Fibroblast of skin of back (primary cell): ENCODE results near the gene NTF4. TPM values are rescaled to one million over a fixed set of nuclear protein-coding genes. Genes with fewer than 3 reads are reported as not detected.
A peak's percentile ranks its signal among the peaks of the same experiment; 100 is the strongest.

Source experiments
- DNase-seq: peaks from one replicate; pipeline ENCODE4 v3.0.0-alpha.2; 2013
- polyA plus RNA-seq, 2 experiments: library from polyadenylated mRNA; unstranded; fragments of 120-200 nt; gene quantifications; one replicate each; pipeline ENCODE4 v1.2.1, GENCODE V29; 2013; ENCODE audit not compliant: insufficient read length in 2 of 2

NTF4 gene, protein sequence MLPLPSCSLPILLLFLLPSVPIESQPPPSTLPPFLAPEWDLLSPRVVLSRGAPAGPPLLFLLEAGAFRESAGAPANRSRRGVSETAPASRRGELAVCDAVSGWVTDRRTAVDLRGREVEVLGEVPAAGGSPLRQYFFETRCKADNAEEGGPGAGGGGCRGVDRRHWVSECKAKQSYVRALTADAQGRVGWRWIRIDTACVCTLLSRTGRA
- 1.3 TPM for polyA plus RNA-seq (2013, experiment 1 of 2; ENCODE audit: insufficient read length)
- 2.5 TPM for polyA plus RNA-seq (2013, experiment 2 of 2; ENCODE audit: insufficient read length)

DNA sequence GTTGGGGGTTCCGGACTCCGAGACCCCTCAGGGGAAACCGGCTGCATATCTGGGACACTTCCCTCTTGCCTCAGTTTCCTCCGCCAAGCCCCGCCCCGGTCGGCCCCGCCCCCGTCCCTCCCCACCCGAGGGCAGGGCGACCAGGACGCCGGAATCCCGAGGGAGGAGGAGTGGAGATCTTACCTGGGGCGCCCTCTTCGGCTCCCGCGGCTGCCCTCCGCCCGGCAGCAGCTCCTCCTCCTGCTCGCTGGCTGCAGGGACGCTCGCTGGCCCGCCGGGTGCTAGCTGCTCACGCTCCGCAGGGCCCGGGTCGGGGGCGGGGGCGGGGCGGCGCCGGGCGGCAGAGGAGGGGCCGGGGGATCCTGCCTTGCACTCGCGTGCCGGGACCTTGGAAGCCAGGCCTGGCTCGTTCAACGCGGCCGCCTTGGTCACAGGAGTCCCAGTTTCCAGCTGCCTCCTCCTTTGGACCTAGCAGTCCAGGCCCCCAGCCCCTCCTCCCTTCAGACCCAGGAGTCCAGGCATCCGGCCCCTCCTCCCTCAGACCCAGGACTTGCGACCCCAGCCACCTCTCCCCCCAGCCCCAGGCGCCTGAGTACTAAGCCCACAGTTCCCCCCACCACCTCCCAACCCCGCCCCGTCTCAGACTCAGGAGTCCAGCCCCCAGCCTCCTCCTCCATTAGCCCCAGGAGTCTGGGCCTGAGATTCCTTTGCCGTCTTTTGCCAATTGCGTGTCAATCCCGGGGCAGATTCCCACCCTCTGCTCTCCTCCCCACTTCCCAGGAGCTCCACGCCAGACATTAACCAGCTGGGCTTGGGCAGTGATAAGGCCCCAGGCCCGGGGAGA is at the start of gene NTF4:
Gene NTF4, minus strand, starts transcription at position 51 of the 844 bp plus-strand sequence. CDS start 2,821 bp downstream, outside the sequence.
- no peak for DNase-seq

DNA sequence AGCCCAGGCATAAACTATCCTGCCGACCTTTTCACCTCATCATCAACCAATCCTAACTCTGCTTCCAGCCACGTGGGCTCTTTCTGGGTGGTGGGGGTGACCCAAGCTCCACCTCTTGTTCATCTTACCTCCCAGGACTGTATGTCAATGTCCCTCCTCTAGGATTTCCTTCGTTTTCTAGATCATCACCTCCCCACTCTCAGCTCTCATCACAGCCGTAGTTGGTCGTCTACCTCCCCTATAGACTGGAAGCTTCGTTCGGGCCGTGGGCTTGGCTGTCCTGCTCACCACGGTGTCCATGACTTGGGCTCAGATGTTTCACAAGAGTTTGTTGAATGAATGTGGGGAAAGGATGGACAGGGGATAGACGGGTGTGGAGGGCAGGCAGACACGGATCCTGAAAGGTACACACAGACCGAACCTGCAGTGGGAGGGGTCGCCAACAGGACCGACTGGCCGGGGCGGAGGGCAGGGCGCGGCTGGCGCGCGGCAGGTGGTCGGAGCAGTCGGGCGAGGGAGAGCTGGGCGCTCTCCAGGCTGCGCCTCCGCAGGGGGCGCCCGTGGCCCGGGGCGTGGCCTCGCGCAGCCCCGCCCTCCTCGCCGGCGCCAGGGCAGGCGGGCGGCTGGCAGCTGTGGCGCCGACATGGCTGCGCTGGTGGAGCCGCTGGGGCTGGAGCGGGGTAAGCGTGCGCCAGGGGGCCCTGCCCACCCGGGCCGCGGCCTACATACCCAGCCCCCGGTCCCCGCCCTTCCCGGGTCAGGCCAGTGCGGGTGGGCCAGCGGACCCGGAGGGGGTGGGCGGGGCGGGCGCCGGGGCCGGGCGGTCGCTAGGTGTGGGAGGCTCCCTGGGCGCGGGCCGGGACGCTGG is 49.4 kb upstream of the NTF4 start, which contains the start of gene LIN7B:
Gene LIN7B, plus strand, starts transcription at position 609 of the 868 bp plus-strand sequence. Its CDS starts 35 bp downstream, at position 644.
- DNase-seq = peak; percentile 69

DNA sequence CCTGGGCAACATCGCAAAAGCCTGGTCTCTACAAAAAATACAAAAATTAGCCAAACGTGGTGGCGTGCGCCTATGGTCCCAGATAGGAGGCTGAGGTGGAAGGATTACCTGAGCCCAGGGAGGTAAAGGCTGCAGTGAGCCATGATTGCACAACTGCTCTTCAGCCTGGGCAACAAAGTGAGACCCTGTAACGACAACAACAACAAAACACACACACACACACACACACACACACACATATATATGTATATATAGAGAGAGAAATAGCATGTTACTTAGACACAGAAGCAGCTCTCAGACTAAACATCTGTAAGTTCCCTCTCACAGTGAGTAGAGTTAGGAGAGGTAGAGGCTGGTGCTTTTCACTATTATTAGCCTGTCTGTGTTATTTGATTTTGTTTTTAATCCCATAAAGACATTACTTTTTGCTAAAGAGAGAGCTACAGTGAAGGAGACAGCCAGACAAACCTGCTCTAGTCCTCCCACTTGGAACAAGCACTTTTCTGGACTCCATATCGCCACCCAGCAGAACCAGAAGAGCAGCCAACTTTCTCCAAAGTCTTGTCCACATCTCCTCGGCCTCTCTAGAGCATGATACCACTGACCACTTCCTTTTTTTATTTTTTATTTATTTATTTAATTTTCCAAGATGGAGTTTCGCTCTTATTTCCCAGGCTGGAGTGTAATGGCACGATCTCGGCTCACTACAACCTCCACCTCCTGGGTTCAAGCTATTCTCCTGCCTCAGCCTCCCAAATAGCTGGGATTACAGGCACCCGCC is 46.8 kb upstream of the NTF4 start:
- no peak for DNase-seq

DNA sequence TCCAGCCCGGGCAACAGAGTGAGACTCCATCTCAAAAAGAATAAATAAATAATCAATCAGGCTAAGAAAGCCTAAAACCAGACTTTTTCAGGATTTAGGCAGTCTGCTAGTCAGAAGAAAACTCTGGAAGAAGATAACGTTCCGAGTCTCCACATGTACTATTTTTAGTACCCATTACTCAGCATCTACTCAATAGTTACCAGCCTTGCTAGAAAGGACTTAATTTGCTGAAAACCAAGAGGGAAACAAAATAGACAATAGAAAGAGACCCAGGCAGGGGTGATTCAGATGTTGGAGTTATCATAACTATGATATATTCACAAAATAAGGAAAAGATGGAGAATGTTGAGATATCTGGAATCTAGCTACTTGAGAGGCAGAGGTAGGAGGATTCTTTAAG is 45.9 kb upstream of the NTF4 start:
- DNase-seq = peak; percentile 54

DNA sequence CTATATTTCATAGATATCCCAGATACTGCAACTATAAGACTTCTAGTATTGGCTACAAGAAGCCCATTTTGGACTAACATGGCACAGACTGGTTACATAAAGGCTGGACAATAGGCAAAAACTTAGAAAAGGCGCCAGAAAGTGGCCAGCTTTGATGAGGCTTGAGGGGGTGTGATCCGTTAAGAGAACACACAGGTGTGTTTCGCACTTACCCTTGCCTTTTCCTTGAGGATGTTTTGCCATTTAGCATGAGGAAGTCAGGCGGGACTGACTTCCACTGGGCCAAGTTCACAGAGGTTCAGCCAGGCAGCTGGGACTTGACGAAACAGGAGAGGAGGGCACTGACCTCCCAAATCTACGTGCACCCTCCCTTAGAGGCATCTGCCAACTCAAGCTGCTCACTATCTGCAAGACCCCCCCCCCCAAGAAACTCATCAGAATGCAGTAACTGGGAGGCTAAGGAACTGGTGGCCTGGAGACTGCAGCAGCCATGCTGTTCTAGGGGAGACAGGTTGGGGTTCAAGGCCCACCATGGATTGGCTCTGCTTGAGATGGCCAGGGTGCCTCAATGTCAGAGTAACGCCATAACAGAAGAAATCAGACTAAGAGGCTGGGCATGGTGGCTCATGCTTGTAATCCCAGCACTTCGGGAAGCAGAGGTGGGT is 45.1 kb upstream of the NTF4 start:
- no peak for DNase-seq

DNA sequence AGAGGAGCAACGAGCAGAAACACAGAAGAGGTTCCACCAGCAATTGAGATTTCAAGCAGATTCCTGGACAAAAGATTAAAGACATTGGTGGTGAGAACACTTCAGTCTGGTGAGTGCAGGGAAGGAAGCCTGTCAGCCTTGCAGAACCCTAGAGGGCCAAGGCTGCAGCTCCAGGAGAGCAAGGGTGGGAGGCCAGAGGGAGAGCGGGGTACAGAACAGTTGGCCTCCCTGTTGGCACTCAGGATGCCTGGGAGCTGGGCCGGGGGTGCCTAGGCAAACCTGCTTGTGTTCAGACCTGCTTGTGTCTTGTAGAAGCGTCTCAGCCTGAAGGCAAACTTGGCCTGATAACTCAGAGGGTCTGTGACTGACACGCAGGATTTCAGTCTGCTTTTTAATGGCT is 44.4 kb upstream of the NTF4 start:
- DNase-seq = no peak

DNA sequence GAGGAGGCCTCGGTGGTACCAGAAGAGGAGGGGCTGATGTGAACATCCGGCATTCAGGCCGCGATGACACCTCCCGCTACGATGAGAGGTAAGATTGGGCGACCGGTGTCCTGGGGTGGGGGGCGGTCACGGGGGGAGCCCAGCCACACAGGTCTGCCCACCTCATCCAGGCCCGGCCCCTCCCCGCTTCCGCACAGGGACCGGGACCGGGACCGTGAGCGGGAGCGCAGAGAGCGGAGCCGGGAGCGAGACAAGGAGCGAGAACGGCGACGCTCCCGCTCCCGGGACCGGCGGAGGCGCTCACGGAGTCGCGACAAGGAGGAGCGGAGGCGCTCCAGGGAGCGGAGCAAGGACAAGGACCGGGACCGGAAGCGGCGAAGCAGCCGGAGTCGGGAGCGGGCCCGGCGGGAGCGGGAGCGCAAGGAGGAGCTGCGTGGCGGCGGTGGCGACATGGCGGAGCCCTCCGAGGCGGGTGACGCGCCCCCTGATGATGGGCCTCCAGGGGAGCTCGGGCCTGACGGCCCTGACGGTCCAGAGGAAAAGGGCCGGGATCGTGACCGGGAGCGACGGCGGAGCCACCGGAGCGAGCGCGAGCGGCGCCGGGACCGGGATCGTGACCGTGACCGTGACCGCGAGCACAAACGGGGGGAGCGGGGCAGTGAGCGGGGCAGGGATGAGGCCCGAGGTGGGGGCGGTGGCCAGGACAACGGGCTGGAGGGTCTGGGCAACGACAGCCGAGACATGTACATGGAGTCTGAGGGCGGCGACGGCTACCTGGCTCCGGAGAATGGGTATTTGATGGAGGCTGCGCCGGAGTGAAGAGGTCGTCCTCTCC is 43.2 kb upstream of the NTF4 start:
- DNase-seq = no peak

DNA sequence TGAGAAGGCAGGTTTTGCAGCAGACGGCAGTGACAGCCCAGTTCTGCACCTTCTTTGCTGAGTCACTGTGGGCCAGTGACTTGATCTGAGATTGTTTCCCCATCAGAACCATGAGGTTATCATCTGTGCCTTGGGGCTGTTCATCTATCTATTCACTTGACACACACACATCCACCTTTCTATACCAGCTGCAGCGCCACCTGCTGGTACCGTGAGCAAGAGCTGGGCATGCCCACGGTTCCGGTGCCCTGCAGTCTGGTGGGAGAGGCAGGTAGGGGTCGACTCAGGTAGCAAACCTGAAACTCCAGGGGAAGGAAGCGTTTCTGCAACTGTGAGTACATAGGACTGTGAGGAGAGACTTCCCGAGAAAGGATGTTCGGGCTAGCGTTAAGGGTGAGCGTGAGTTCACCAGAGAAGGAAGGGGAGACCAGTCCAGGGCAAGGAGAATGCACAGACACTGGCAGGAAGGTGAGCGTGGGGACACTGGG is 42.1 kb upstream of the NTF4 start:
- peak; percentile 43 for DNase-seq

DNA sequence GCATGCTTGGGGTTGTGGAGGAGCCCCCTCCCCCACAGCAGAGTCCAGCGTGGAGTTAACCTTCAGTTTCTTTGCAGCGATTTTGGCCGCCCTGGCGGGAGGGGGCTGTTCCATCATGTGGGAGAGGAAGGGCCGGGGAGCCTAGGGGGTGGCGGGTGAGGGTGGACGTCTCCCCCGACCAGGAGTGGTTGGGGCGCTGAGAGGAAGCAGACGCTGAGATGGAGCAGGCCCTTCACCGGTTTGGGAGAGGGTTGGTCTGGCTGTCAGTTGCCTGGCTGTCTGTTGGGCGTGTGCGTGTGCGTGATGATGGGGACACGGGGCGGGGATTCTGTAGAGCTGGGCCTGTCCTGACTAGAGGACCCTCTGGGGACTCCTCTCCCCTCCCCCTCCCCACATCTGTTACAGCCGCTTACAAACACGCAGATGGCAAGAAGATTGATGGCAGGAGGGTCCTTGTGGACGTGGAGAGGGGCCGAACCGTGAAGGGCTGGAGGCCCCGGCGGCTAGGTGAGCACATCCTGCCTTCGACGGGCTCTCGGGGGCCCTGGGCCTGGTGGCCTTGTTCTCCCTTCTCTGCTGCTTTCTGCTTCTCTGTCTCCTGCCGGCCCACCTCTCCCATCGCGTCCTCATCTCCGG is 39.7 kb upstream of the NTF4 start:
- DNase-seq = no peak

DNA sequence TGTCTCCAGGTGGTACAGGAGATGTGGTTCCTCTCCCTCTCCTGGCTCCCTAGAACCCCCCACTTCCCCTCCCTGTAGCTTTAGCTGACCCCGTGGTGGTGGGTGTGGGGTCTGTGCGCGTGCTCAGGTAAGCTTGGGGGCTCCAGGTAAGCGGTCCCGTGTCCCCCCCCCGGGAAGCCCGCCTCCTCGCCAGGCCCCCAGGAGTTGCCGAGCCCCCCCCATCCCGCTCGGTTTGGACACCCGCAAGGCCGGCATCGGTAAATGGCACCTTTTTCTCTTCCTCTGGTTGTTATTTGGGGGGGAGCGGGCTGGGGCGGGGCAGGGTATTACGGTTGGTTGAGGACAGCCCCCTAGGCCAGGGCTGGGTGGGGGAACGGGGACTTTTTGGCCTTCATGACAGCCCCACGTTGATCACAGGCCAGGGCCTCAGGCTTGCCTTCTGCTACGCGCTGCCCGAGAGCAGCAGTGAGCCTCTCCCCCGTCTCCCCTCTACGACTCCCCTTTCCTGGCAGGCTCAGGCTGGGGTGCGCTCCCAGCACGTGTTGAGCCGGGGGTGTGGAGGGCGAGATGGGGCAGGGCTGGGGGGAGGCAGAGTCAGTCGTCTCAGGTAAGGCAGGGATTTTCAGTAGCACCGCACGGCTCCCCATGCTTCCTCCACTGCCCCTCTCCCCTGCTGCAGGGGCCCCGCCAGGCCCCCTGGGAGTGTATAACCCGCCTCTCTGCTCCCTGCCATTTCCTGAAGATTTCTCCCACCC is 38.9 kb upstream of the NTF4 start:
- DNase-seq = no peak

DNA sequence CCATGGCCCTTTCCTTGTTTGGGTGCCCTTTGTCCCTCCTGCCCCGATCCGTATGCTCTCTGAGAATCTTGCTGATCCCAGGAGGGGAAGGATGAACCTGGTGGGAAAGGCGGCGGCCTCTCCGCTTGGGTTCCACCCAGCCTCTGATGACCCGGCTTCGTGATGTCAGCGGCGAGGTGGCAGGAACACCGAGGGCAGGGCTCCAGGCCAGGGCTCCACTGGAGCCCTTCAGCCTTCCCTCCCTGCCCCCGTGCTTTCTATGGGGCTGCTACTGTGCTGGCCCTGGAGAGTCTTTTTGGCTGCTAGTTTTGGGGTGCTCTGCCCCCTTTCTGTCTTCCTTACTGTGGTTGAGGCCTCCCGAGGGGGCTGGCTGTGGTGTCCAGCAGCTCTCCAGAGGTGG is 37.7 kb upstream of the NTF4 start:
- DNase-seq = no peak

DNA sequence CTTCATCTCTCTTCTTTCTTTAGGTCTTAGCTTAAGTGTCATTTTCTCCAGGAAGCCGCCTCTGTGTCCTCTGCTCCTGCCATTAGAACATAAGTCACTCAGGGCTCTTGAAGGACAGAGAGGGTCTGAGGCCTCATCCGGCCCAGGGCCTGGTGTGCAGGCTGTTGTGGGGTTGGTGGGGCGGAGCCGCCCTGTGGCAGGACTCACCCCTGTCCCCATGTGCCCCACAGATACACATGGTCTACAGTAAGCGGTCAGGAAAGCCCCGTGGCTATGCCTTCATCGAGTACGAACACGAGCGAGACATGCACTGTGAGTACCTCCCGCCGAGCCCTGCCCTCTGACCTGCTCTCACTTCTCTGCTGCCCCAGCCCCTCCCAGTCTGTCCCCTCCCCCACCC is 36.5 kb upstream of the NTF4 start:
- DNase-seq = no peak

DNA sequence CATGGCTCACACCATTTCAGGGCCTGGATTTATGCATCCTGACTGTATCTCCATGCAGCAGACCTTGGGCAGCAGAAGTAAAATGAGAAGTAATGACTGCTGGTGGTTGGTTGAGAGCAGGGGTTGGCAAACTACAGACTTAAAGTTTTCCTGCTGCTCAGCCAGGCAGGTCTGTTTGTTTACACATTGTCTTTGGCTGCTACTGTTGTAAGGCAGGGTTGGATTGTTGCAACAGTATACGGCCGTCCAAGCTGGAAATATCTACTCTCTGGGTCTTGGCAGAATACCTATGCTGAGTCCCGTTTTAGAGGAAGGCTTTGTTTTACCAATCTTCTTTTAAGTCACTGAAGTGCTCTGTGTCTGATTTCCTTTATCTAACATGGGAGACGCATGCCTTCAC is 34.2 kb upstream of the NTF4 start:
- no peak for DNase-seq

DNA sequence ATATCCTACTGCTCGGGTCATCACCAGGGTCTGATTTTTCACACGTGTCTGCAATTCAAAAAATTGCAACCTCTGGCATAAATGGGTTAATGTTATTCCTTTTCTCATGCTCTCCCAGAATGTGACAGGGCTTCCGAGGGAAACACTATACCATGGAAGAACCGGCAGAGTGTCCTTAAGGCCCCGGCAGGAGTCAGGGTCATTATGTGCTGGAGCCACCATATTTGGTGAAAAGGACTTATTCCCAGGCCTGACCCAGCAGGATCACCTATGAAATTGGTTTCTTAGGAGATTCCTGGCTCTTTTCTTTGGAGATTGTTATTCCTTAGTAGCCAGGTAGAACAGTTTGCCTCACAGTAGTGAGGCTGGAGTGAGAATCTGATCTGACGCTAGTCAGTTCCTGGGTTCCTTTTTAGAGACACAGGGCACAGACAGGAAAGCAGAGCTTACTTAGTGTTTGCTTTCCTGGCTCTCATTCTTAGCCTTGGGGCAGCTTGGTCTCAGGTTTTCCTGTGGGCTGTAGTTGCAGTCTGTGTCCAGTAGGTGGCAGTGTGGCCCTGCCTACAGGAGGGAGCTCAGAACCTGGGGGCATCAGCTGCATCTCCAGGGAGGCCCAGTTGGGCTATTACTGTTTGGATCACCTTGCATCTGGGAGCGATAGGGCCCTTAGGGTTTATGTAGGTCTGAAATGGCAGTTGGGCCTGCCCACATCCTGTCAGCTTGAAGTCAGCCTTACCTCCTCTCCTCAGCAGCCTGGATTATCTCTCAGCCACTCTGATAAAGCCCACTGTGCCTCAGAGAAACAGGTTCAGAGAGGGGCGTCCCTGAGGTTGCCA is 33.1 kb upstream of the NTF4 start:
- peak; percentile 72 for DNase-seq

DNA sequence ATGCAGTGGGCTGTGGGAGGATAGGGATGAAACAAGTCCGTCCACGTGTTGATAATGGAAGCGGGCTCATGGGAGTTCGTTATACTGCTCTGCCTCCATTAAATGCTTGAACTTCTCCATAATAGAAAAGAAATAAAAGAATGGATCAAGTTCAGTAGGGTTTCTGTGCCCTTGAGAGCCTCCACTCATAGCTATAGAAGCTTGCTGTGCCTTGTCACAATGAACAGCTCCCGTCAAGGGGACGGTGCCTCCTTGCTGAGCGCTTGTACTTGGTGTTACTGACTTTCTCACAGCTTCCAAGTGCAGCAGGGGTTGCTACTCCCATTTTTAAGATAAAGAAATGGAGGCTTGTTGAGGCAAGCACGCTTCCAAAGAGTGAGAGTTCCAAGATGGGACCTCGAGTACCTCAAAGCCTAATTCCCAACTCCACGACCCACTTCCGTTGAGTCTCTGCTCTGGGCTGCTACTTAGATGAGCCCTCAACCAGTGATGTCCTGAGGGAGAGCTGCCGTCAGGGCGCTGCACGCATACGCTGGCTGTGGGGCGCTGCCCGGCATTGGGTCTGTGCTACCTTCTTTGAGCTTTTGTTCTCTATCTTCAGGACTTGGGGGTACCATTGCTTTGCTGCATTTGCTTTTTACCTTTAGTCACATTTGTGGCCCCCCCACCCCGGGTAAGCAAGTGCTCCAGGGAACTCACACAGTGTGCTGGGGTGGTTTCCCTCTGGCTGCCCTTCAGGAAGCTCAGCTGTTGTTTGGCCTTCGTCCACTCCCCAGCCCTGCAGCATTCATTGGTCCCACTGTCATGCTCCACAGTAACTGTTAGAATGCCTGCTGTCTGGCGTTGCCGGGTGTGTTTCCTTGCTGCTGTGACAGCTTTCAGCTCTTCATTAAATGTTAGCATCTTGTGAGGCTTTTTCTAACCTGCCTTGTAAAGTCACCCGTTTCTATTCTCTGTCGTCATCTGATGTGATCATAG is 30.2 kb upstream of the NTF4 start:
- DNase-seq = no peak

DNA sequence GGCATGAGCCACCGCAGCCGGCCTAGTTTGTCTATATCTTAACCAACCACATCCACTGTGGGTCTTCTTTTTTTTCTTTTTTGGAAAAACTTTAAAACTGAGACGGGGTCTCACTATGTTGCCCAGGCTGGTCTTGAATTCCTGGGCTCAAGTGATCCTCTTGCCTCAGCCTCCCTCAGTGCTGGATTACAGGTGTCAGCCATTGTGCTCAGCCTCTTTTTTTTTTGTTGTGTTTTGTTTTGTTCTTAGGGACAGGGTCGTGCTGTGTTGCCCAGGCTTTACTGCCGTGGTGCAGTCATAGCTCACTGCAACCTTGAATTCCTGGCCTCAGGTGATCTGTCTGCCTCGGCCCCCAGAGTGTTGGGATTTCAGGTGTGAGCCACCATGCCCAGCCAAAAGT is 28.1 kb upstream of the NTF4 start:
- no peak for DNase-seq
